OCI-LY1 (cell line): ENCODE data around the gene ZNF536.

Source experiments
- H2AFZ ChIP-seq: fragments of 200-600 bp; sonication (generic), shearing (Covaris generic); 2 replicates; pipeline ENCODE4 v1.6.0; 2014; ENCODE audit warnings: antibody characterized with exemption, mild to moderate bottlenecking, low read length
- H3F3A ChIP-seq: fragments of 200-600 bp; sonication (generic), shearing (Covaris generic); 2 replicates; pipeline ENCODE4 v1.6.0; 2014; ENCODE audit warnings: mild to moderate bottlenecking, antibody characterized with exemption, low read length, moderate library complexity; ENCODE audit not compliant: insufficient read depth
- H3K27ac ChIP-seq: fragments of 200-600 bp; sonication (generic); 2 replicates; pipeline ENCODE4 v1.5.1; 2014; ENCODE audit warnings: low read length, mixed run types, mild to moderate bottlenecking, low read depth; ENCODE audit not compliant: poor library complexity, severe bottlenecking
- H3K27me3 ChIP-seq: fragments of 200-600 bp; sonication (generic); 2 replicates; pipeline ENCODE4 v1.6.0; 2014; ENCODE audit warnings: antibody characterized with exemption, mild to moderate bottlenecking, low read length, moderate library complexity; ENCODE audit not compliant: insufficient read depth
- H3K36me3 ChIP-seq: fragments of 200-600 bp; sonication (generic); 2 replicates; pipeline ENCODE4 v1.6.1; 2014; ENCODE audit warnings: mild to moderate bottlenecking, antibody characterized with exemption, low read length, moderate library complexity, mixed read lengths; ENCODE audit not compliant: insufficient read depth
- H3K4me1 ChIP-seq: fragments of 200-600 bp; sonication (generic); 2 replicates; pipeline ENCODE4 v1.5.1; 2014; ENCODE audit warnings: mild to moderate bottlenecking, low read length, moderate library complexity; ENCODE audit not compliant: insufficient read depth, severe bottlenecking
- H3K4me2 ChIP-seq: fragments of 200-600 bp; sonication (generic), shearing (Covaris generic); 2 replicates; pipeline ENCODE4 v1.6.1; 2014; ENCODE audit warnings: low read length
- H3K4me3 ChIP-seq: fragments of 200-600 bp; sonication (generic); 2 replicates; pipeline ENCODE4 v1.5.1; 2014; ENCODE audit warnings: low read length, low read depth, mild to moderate bottlenecking, mixed read lengths; ENCODE audit not compliant: poor library complexity, severe bottlenecking
- H3K79me2 ChIP-seq: fragments of 200-600 bp; shearing (Covaris generic); 2 replicates; pipeline ENCODE4 v1.6.1; 2016; ENCODE audit warnings: mixed run types, low read length, mixed read lengths; ENCODE audit not compliant: insufficient read depth
- H3K9ac ChIP-seq: fragments of 200-600 bp; sonication (generic), shearing (Covaris generic); 2 replicates; pipeline ENCODE4 v1.6.1; 2014; ENCODE audit warnings: mild to moderate bottlenecking, low read length, mixed read lengths
- H3K9me2 ChIP-seq: fragments of 200-600 bp; sonication (generic), shearing (Covaris generic); 2 replicates; pipeline ENCODE4 v1.6.1; 2014; ENCODE audit warnings: low read depth, mild to moderate bottlenecking, low read length, mixed read lengths
- H3K9me3 ChIP-seq: fragments of 200-600 bp; shearing (Covaris generic); 2 replicates; pipeline ENCODE4 v1.6.1; 2014; ENCODE audit warnings: low read length, mixed read lengths
- H4K20me1 ChIP-seq: fragments of 200-600 bp; sonication (generic), shearing (Covaris generic); 2 replicates; pipeline ENCODE4 v1.6.0; 2016; ENCODE audit warnings: mild to moderate bottlenecking, low read length; ENCODE audit not compliant: insufficient read depth
- EZH2 ChIP-seq: fragments of 200-600 bp; sonication (generic), shearing (Covaris generic); IDR thresholded peaks from 2 replicates; pipeline ENCODE4 v1.8.0; 2017; ENCODE audit warnings: borderline replicate concordance, mixed run types, mild to moderate bottlenecking, antibody characterized with exemption, low read length, moderate library complexity, mixed read lengths
- TF ChIP-seq, protein P1 (sequence below): fragments of 200-600 bp; sonication (generic), shearing (Covaris generic); IDR thresholded peaks from 2 replicates; pipeline ENCODE4 v1.5.1; 2017; ENCODE audit warnings: mild to moderate bottlenecking, antibody characterized with exemption, low read length, moderate library complexity, mixed read lengths

Gene ZNF536

DNA sequence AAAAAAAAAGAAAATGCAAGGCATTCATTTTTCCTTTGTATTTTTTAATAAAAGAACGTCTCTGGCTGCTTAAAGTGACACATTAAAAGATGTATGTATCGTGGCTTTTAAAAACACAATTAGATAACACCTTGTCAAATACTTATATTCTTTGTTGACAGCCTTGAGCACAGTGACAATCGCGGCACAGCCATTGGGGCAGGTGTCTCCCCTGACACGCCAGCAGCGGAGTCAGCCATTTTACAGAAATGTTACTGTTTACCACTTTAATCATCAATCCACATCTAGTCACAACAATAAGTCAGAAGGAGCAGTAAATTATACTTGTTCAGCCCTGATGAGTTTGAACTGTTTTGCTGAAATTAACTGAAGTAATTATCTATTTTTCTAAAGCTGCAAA is 224.1 kb downstream of the ZNF536 start:
- Histone ChIP-seq H4K20me1 (no peaks in the 10 kb centered on the region), H3K9me2 (no peaks in the 10 kb centered on the region), H3F3A (no peaks in the 10 kb centered on the region), H3K27ac (no peak overlapping the region), H3K4me3 (no peak overlapping the region), H3K4me1 (no peaks in the 10 kb centered on the region), H3K79me2 (no peaks in the 10 kb centered on the region), H3K9me3 (no peaks in the 10 kb centered on the region), H3K27me3 (no peaks in the 10 kb centered on the region), H3K36me3 (no peaks in the 10 kb centered on the region), H2AFZ (no peak overlapping the region), H3K9ac (no peak overlapping the region), H3K4me2 (no peak overlapping the region)
- TF ChIP-seq, protein P1, sequence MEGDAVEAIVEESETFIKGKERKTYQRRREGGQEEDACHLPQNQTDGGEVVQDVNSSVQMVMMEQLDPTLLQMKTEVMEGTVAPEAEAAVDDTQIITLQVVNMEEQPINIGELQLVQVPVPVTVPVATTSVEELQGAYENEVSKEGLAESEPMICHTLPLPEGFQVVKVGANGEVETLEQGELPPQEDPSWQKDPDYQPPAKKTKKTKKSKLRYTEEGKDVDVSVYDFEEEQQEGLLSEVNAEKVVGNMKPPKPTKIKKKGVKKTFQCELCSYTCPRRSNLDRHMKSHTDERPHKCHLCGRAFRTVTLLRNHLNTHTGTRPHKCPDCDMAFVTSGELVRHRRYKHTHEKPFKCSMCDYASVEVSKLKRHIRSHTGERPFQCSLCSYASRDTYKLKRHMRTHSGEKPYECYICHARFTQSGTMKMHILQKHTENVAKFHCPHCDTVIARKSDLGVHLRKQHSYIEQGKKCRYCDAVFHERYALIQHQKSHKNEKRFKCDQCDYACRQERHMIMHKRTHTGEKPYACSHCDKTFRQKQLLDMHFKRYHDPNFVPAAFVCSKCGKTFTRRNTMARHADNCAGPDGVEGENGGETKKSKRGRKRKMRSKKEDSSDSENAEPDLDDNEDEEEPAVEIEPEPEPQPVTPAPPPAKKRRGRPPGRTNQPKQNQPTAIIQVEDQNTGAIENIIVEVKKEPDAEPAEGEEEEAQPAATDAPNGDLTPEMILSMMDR = no peak
- no peak for TF ChIP-seq EZH2

DNA sequence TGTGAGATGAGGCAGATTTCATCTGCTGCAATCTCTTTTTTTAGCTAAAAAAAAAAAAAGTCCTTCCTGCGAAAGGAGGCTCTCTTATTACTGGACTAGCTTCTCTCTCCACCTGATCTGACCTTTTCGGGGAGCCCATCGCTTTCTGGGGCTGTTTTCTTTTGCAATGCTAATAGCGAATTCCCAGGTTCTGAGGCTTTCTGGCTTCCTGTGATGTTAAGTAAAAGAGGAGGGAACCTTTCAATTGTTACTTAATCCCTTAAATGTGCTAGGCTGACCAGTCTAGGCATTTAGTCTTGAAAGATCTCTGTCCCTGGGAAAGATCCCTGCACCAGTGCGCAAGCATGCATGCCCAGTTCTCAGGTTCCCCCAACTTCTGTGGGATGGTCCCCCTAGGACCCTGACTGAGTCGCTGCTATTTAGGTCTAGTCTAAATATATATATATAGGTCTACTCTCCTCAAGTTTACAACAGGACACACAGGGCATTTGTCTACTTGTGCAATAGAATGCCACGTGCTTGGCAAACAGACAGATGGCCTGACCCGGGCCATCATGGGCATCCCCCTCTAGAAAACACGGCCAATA is 224.7 kb downstream of the ZNF536 start:
- no peaks in the 10 kb centered on the region for H3K79me2 ChIP-seq
- no peaks in the 10 kb centered on the region for H3F3A ChIP-seq
- H3K27ac ChIP-seq = no peak overlapping the region
- H3K4me1 ChIP-seq = no peaks in the 10 kb centered on the region
- no peak overlapping the region for H3K4me3 ChIP-seq
- H3K9ac ChIP-seq = no peak overlapping the region
- TF ChIP-seq EZH2 = no peak
- TF ChIP-seq, protein P1 = no peak
- H3K27me3 ChIP-seq = no peaks in the 10 kb centered on the region
- no peaks in the 10 kb centered on the region for H3K36me3 ChIP-seq
- no peaks in the 10 kb centered on the region for H3K9me3 ChIP-seq
- no peak overlapping the region for H3K4me2 ChIP-seq
- H3K9me2 ChIP-seq = no peaks in the 10 kb centered on the region
- no peak overlapping the region for H2AFZ ChIP-seq
- no peaks in the 10 kb centered on the region for H4K20me1 ChIP-seq

DNA sequence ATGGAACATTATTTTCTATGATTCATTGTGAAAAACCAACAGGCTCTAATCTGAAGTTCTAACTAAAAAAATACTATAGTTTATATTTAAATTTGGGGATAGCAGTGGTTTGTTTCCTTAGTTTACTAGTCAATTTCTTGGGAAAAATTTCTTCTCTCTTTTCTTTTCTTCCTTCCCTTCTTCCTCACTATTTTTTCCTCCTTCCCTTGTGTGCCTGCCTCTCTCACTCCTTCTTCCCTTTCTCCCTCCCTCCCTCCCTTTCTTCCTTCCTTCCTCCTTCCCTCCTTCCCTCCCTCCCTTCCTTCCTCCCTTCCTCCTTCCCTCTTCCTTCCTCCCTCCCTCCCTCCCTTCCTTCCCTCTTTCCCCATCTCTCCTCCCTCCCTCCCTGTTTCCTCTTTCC is 226.5 kb downstream of the ZNF536 start:
- Histone ChIP-seq H3K9me3 (no peaks in the 10 kb centered on the region), H3K9me2 (no peaks in the 10 kb centered on the region), H3K9ac (no peak overlapping the region), H3K27ac (no peak overlapping the region), H3F3A (no peaks in the 10 kb centered on the region), H3K79me2 (no peaks in the 10 kb centered on the region), H2AFZ (no peak overlapping the region), H3K4me1 (no peaks in the 10 kb centered on the region), H3K36me3 (no peaks in the 10 kb centered on the region), H3K4me3 (no peak overlapping the region), H3K4me2 (no peak overlapping the region), H3K27me3 (no peaks in the 10 kb centered on the region), H4K20me1 (no peaks in the 10 kb centered on the region)
- TF ChIP-seq, protein P1 = no peak
- TF ChIP-seq EZH2 = no peak
